ENCODE data around the gene DSCAML1.

DSCAML1 gene

DNA sequence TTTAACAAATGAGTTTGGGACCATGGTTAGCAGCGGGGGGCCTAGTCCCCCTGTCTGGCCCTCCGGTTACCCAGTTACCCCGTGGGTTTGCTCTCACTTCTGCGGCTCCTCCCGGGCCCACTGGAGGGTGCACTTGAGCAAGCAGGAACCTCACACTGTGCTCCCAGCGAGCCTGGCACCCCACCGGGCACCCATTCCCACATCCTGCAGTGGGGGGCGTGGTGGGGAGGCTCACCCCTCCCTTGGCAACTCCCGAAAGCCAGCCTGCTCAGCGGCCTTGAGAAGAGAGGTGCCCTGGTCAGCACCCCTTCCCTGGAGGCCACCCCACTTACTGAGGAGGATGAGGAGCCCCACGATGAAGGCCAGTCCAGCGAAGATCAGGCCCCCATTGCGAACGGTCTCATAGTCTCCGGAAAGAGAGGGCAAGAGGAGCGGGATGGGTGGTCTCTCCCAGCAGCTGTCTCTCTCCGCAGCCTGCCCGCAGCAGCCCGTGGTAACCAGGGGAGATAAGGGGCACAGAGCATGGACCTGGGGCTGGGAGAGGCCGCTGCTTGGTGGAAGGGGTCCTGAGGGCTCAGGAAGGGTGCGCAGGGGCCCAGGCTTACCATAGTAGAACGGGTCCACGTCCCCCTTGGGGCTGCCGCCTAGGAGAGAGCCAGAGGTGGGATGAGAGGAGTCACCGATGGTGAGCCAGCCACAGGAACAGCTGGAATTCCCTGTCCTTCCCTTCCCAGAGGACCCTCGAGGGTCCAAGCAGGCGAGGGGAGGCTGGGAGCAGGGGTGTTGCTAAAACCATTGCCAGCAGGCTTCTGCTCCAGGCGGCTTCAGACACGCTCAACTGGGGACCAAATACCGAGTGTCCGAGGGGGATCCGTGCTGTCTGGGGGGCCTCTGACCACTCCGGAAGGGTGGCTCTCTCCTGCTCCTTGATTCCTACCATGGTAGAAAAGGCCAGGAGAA is 25.3 kb upstream of the DSCAML1 start:
- TF ChIP-seq, protein P1, sequence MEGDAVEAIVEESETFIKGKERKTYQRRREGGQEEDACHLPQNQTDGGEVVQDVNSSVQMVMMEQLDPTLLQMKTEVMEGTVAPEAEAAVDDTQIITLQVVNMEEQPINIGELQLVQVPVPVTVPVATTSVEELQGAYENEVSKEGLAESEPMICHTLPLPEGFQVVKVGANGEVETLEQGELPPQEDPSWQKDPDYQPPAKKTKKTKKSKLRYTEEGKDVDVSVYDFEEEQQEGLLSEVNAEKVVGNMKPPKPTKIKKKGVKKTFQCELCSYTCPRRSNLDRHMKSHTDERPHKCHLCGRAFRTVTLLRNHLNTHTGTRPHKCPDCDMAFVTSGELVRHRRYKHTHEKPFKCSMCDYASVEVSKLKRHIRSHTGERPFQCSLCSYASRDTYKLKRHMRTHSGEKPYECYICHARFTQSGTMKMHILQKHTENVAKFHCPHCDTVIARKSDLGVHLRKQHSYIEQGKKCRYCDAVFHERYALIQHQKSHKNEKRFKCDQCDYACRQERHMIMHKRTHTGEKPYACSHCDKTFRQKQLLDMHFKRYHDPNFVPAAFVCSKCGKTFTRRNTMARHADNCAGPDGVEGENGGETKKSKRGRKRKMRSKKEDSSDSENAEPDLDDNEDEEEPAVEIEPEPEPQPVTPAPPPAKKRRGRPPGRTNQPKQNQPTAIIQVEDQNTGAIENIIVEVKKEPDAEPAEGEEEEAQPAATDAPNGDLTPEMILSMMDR (IDR thresholded peaks at IDR 0.05) = peak in 1 of 2 experiments; percentile 13
- peaks cover 0 to 20% of the 10 kb centered on the region in 2 donors for H3K27me3 ChIP-seq
- H3K4me3 ChIP-seq = no peak overlapping the region
- H3K27ac ChIP-seq = no peak overlapping the region
- peaks cover 0 to 16% (median 4%) of the 10 kb centered on the region in 4 donors for H3K4me1 ChIP-seq
- no peaks in the 10 kb centered on the region for H3K36me3 ChIP-seq
- intact Hi-C loops (cut with DNase I; ENCODE audit: low total_unique reads) = loop anchor here (5.0 kb wide), 1 partner anchor 395 kb away; no protein-coding TSS in a partner anchor
- DNase-seq = peak in 1 of 2 donors; percentile 53
- H3K9me3 ChIP-seq = no peaks in the 10 kb centered on the region

- Histone ChIP-seq H3K4me1 (peaks cover 0 to 19% (median 4%) of the 10 kb centered on the region in 4 donors), H3K27ac (no peak overlapping the region), H3K4me3 (no peak overlapping the region), H3K9me3 (no peaks in the 10 kb centered on the region), H3K27me3 (peaks cover 0 to 25% of the 10 kb centered on the region in 2 donors), H3K36me3 (no peaks in the 10 kb centered on the region)
- DNase-seq = no peak
- intact Hi-C loops (cut with DNase I; ENCODE audit: low total_unique reads) = loop anchor here (5.0 kb wide), 1 partner anchor 394 kb away; no protein-coding TSS in a partner anchor
- TF ChIP-seq, protein P1 (IDR thresholded peaks at IDR 0.05) = no peak
Observed at GRCh38 chr11:117821431-117821830, 24.4 kb upstream of the DSCAML1 start.

GRCh38 chr11:117820516-117820915 is 23.5 kb upstream of the DSCAML1 start:
- TF ChIP-seq, protein P1 (IDR thresholded peaks at IDR 0.05) = no peak
- DNase-seq = no peak
- Histone ChIP-seq H3K9me3 (no peaks in the 10 kb centered on the region), H3K36me3 (no peaks in the 10 kb centered on the region), H3K4me1 (peaks cover 0 to 19% (median 4%) of the 10 kb centered on the region in 4 donors), H3K4me3 (no peak overlapping the region), H3K27me3 (peaks cover 0 to 25% of the 10 kb centered on the region in 2 donors), H3K27ac (no peak overlapping the region)
- intact Hi-C loops (cut with DNase I; ENCODE audit: low total_unique reads) = loop anchor here (5.0 kb wide), 1 partner anchor 393 kb away; no protein-coding TSS in a partner anchor

DNA sequence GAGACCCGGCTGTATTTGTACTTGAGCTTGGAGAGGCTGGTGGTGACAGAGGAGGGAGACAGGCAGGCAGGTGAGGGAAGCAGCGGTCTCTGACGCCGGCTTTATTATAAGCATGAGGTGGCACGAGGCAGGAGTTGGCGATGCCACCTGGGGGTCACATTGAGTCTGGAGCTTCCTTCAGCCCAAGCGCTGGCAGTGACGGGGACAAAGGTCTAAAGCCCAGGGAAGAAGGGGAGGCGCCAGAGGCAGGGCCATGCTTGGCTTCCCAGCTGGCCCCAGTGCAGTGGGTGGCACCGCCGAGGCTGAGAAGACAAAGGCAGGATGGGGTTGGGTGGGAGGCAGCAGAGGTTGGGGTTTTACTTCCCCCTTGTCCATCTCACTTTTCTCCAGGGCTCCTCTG is 23.1 kb upstream of the DSCAML1 start:
- TF ChIP-seq, protein P1 (IDR thresholded peaks at IDR 0.05) = no peak
- peaks cover 0 to 19% (median 4%) of the 10 kb centered on the region in 4 donors for H3K4me1 ChIP-seq
- H3K9me3 ChIP-seq = no peaks in the 10 kb centered on the region
- no peak overlapping the region for H3K4me3 ChIP-seq
- H3K27ac ChIP-seq = no peak overlapping the region
- H3K27me3 ChIP-seq = peaks cover 0 to 25% of the 10 kb centered on the region in 2 donors
- intact Hi-C loops (cut with DNase I; ENCODE audit: low total_unique reads) = loop anchor here (5.0 kb wide), 1 partner anchor 393 kb away; no protein-coding TSS in a partner anchor
- DNase-seq = no peak
- no peaks in the 10 kb centered on the region for H3K36me3 ChIP-seq

- Histone ChIP-seq H3K36me3 (no peaks in the 10 kb centered on the region), H3K27ac (no peak overlapping the region), H3K4me1 (peaks cover 0 to 16% (median 4%) of the 10 kb centered on the region in 4 donors), H3K27me3 (peaks cover 0 to 25% of the 10 kb centered on the region in 2 donors), H3K4me3 (no peak overlapping the region), H3K9me3 (no peaks in the 10 kb centered on the region)
- peak in 1 of 2 donors; percentile 54 for DNase-seq
- TF ChIP-seq, protein P1 (IDR thresholded peaks at IDR 0.05) = no peak
- intact Hi-C loops (cut with DNase I; ENCODE audit: low total_unique reads) = loop anchor here (5.0 kb wide), 1 partner anchor 392 kb away; no protein-coding TSS in a partner anchor
Observed at GRCh38 chr11:117819096-117820040, 22.4 kb upstream of the DSCAML1 start.
